Fibroblast of mammary gland (primary cell): Measurements from ENCODE around the gene RNF214.

Experiments
- DNase-seq: peaks from one replicate; pipeline ENCODE4 v3.0.0-alpha.2; 2010; ENCODE audit warnings: low read depth
- H3K4me3 ChIP-seq: 2 replicates; pipeline ENCODE4 v1.5.1; 2011; ENCODE audit warnings: low read depth, mild to moderate bottlenecking, low read length, moderate library complexity; ENCODE audit not compliant: control insufficient read depth
- TF ChIP-seq, protein P1 (sequence below): conservative IDR thresholded peaks from 2 replicates; pipeline ENCODE4 v1.5.1; 2011; ENCODE audit warnings: low read depth, low read length, inconsistent platforms; ENCODE audit not compliant: control insufficient read depth, insufficient read depth

Gene RNF214

GRCh38 chr11:117290809-117291396 is 58.4 kb downstream of the RNF214 start, which contains the start of gene BACE1-AS:
Gene BACE1-AS, plus strand, starts transcription at chr11:117291346.
- TF ChIP-seq, protein P1, sequence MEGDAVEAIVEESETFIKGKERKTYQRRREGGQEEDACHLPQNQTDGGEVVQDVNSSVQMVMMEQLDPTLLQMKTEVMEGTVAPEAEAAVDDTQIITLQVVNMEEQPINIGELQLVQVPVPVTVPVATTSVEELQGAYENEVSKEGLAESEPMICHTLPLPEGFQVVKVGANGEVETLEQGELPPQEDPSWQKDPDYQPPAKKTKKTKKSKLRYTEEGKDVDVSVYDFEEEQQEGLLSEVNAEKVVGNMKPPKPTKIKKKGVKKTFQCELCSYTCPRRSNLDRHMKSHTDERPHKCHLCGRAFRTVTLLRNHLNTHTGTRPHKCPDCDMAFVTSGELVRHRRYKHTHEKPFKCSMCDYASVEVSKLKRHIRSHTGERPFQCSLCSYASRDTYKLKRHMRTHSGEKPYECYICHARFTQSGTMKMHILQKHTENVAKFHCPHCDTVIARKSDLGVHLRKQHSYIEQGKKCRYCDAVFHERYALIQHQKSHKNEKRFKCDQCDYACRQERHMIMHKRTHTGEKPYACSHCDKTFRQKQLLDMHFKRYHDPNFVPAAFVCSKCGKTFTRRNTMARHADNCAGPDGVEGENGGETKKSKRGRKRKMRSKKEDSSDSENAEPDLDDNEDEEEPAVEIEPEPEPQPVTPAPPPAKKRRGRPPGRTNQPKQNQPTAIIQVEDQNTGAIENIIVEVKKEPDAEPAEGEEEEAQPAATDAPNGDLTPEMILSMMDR = no peak
- DNase-seq = no peak
- H3K4me3 ChIP-seq = no peak within 1 kb of the TSS

GRCh38 chr11:117292616-117293015 is 60.1 kb downstream of the RNF214 start:
- TF ChIP-seq, protein P1 = no peak
- DNase-seq = no peak
- H3K4me3 ChIP-seq = no peak overlapping the region

GRCh38 chr11:117295438-117296137 is 63.1 kb downstream of the RNF214 start:
- DNase-seq = no peak
- TF ChIP-seq, protein P1 = no peak
- H3K4me3 ChIP-seq = no peak overlapping the region

DNA sequence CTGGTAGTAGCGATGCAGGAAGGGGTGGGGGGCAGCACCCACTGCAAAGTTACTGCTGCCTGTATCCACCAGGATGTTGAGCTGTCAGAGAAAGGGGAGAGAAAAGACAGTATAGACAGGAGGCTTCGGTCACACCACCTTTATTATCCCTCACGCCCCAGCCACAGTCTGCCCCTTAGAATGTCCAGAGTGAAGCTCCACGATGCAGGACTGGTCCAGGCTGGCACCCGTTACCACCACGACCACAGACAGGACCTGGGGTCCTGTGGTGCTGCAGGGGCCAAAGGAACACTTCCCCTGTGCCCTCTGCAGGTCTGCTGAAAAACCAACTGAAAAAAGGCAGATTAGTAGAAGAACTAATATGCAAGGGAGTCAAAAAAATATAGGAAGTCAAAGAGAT is 64.4 kb downstream of the RNF214 start:
- DNase-seq = no peak
- TF ChIP-seq, protein P1 = no peak
- H3K4me3 ChIP-seq = no peak overlapping the region

DNA sequence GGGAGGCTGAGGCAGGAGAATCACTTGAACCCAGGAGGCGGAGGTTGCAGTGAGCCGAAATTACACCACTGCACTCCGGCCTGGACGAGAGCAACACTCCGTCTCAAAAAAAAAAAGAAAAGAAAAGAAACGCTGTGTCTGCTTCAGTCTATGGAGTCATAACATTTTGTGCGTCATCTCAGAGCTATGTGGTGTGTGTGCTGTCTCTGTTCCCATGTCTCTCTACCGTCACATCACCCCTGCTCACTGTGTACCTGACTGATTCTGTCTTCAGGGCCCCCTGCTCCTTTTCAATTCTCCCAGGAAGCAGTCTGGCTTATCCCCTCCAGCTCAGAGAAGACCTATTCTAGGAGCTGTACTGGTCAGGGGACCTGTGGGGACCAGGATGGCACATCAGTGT is 65.7 kb downstream of the RNF214 start:
- no peak for DNase-seq
- H3K4me3 ChIP-seq = no peak overlapping the region
- TF ChIP-seq, protein P1 = no peak

- TF ChIP-seq, protein P1 = no peak
- DNase-seq = no peak
- no peak overlapping the region for H3K4me3 ChIP-seq
Observed at GRCh38 chr11:117299351-117300282, 67.1 kb downstream of the RNF214 start.
